Left renal cortex interstitium (tissue), 4 donors: ENCODE results near the gene FXN. TPM values are rescaled to one million over a fixed set of nuclear protein-coding genes. Genes with fewer than 3 reads are reported as not detected.

Source experiments
- DNase-seq, 4 donors: peaks; one replicate each; pipeline ENCODE4 v3.0.0-alpha.2; 2013; ENCODE audit warnings: low read depth in 4 of 4, low spot score in 2 of 4, missing footprints in 1 of 4
- polyA plus RNA-seq, 4 donors: library from polyadenylated mRNA; unstranded; fragments of 120-200 nt; gene quantifications; one replicate each; pipeline ENCODE4 v1.2.1, GENCODE V29; 2013; ENCODE audit not compliant: insufficient read length in 4 of 4

Gene FXN
- polyA plus RNA-seq, 4 donors, result 16.9 to 20.2 (median 19.7) TPM

DNA sequence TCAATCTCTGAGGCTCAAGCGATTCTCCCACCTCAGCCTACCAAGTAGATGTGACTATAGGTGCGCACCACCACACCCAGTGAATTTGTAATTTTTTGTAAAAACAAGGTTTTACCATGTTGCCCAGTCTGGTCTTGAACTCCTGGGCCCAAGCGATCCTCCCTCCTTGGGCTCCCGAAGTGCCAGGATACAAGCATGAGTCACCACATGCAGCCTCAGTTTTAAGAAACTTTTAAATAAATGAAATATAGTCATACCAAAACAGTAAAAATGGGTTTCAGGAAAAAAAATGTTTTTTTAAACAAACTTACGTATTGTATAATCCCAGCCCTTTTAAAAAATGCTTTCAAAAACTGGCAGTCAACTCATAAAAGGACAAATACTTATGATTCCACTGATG, 26.6 kb downstream of the FXN start:
- DNase-seq, result no peak

DNA sequence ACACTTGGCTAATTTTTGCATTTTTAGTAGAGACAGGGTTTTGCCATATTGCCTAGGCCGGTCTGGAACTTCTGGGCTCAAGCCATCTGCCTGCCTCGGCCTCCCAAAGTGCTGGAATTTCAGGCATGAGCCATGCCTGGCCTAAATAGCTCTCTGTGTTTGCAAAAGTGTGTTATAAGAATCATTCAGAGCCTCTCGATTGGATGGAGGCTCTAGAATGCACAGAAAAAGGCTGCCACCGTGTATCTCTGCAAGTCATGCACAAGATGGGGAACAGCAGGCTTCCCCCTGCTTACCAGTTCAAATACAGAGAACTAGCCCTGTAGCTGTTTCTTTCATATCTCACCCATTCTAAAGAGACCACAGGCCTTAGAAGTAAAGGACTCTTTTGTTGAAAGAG, 28.3 kb downstream of the FXN start:
- DNase-seq, result no peak

DNA sequence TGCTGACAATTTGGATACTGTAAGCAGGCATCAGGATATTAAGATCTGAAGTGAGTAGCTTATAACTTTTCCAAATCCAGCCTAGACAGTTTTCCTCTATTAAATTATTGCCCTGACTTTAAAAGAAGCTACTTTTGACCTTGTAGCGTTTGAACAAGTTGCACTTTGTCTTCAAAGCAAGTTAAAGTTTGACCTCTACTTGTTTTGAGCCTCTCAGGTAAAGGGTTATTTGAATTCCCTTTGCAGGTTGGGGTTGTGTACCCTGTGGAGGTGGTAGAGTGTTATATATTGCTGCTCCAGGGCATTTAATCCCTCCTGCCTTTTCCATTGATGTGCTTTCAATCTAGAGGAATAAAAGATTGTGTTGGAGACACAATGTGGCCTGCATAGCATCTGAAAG, 30.1 kb downstream of the FXN start:
- DNase-seq, result no peak

DNA sequence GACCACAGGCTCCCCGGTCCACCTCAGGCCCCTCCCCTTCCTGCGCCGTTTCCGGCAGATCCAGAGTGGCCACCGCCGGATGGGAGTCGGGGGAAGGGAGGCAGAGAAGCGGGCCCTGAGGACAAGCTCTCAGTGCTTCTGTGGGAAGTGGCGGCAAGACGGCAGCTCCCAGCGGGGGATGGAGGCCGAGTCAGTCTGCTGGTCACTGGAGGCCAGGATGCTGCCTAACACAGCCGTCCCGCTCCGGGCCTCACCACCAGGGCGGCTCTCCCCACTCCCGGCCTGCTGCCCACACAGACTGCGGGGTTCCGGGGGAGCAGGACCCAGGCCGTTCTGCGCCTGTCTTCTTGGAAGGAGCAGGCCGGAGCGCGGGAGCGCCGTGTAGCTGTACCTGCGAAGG, 31.4 kb downstream of the FXN start:
- no peak for DNase-seq

DNA sequence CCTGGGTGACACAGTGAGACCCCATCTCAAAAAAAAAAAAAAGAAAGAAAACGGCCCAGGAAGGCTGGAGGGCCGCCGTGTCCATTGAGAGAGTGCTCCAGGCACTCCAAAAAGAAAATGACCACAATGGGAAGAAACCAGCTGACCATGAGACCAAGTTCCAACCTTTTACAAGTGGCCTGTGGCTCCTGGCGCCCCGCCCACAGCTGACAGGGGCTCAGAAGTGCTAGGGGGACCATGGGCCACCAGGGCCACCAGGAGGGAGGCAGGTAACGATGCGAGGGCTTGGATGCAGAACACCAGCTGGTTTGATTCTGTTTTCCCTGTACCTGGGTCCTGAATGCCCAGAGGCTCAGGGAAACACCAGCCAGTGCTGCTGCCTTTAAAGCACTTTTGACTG, 34.6 kb downstream of the FXN start:
- DNase-seq, result no peak

DNA sequence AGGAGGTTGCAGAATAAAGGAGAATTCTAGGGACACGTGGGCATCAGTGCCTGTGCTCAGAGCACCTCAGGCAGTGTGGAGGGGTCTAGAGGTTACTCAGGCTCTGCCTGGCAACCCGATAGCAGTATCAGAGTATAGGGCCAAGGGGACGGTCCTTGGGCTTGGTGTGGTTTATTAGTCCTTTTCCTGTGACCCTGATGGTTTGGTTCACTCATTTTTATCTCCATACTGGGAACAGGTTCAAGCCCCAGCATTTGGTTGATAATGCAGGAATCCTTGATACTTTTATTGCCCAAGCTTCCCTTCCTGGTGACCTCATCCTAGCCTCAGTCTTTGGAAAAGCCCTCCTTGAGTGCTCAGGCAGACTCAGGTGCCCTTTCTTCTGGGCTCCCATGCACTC, 35.5 kb downstream of the FXN start:
- no peak for DNase-seq

DNA sequence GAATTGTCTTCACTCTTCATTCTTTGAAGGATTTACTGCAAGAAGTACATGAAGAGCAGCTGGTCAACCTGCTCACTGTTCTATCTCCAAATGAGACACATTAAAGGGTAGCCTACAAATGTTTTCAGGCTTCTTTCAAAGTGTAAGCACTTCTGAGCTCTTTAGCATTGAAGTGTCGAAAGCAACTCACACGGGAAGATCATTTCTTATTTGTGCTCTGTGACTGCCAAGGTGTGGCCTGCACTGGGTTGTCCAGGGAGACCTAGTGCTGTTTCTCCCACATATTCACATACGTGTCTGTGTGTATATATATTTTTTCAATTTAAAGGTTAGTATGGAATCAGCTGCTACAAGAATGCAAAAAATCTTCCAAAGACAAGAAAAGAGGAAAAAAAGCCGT, 37.6 kb downstream of the FXN start:
- DNase-seq, result no peak

DNA sequence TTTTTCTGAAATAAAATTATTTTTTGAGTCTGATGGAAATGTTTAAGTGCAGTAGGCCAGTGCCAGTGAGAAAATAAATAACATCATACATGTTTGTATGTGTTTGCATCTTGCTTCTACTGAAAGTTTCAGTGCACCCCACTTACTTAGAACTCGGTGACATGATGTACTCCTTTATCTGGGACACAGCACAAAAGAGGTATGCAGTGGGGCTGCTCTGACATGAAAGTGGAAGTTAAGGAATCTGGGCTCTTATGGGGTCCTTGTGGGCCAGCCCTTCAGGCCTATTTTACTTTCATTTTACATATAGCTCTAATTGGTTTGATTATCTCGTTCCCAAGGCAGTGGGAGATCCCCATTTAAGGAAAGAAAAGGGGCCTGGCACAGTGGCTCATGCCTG, 39.2 kb downstream of the FXN start:
- DNase-seq, result no peak

DNA sequence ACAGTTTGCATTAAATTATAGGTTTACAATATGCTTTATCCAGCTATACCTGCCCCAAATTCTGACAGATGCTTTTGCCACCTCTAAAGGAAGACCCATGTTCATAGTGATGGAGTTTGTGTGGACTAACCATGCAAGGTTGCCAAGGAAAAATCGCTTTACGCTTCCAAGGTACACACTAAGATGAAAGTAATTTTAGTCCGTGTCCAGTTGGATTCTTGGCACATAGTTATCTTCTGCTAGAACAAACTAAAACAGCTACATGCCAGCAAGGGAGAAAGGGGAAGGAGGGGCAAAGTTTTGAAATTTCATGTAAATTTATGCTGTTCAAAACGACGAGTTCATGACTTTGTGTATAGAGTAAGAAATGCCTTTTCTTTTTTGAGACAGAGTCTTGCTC, 41.0 kb downstream of the FXN start:
- no peak for DNase-seq

DNA sequence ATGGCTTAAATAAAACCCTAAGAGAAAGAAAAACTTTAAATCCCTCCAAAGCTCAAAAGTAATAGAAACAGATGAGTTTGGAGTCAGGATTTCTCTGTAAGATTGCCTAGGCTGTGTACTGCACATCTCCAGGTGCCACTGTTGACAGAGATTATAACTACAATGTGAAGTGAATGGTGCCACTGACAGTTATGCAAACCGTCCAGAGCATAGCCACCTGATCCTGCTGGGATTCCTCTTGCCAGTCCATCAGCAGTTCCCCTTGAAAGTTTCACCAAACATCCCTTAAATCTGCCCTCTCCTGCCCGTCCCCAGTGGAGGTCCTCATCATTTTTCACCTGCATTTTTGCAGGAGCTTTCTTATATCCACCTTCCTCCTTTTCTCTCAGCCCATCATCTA, 42.5 kb downstream of the FXN start:
- no peak for DNase-seq

DNA sequence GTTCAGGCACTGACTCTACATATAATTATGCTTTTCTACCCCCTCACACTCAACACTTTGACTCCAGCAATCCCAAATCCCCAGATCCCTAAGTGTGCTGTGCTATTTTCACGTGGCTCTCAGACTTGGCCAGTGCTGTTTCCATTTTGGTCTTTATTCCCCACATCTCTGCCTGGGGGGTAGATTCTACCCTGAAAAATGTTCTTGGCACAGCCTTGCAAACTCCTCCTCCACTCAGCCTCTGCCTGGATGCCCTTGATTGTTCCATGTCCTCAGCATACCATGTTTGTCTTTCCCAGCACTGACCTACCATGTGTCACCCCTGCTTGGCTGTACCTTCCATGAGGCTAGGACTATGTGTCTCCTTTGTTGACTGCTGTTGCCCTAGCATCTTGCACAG, 43.0 kb downstream of the FXN start:
- DNase-seq, result no peak

DNA sequence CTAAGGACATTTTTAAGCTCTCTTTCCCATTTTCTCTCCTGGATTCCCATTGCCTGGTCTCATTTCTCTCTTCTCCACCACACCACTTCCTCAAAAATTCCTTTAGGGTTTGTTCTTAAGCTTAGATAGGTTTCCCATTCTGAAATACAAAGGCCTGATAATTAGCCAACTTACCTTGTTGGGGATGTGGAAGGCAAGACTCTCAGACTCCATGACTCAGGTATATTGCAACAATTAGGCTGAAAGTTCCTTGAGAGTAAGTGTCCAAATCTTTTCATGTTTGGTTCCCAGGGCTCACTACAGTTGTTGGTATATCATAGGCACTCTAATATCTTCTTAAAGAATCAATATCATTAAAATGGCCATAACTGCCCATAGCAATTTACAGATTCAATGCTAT, 43.6 kb downstream of the FXN start:
- no peak for DNase-seq

DNA sequence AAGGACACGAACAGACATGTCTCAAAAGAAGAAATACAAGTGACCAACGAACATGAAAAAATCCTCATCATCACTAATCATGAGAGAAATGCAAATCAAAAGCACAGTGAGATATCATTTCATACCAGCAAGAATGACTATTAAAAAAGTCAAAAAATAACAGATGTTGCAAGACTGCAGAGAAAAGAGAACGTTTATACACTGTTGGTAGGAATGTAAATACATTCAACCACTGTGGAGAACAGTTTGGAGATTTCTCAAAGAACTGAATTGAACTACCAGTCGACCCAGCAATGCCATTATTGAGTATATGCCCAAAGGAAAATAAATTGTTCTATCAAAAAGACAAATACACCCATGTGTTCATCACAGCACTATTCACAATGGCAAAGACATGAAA, 45.7 kb downstream of the FXN start:
- no peak for DNase-seq

DNA sequence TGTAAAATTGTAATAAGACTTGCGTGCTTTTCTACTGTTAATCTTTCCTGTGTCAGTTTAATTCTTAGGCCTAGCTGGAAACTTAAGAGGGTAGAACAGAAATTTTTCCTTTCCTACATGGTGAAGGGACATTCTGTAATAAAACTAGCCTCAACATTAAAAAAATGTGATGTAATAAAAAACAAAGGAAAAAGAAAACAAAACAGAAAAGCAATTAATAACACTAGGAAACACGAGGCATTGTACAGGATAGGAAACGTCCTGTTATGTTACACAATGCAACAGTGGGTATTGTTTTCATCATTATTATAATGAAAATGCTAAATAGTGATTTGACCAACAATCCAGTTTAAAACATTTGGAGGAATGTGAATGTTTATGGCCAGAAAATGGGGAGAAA, 47.8 kb downstream of the FXN start:
- DNase-seq, result no peak

DNA sequence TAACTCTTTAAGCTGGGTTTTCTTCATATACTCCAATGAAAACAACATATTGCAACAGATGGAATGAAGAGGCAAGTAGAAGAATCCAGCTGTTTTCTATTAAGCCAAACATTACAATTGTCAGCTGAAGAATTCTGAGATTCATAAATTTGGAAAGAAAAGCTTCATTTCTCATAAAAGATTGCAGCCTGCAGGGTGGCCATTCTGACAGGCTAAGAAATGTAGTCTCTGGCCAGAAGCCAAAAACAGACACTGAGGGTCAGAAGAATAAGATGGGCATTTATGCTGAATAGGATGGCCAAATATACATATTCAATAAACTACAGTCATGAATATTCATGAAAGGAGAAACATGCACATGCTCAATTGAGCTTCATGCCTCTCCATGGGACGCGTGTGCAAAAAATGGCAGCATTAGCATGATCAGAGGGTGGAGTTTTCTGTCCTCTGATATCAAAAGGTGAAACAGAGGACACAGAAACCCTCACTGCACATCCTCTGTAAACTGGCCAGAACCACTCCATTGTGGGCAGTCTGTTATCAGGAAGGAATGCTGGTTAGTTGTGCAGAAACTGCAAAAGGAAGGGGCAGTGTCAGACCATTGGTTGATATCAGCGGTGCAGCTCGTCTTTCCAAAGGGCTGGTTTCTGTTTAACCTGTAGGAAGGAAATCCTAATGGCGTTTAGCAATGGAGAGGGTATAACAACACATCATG, 50.2 kb downstream of the FXN start:
- no peak for DNase-seq

DNA sequence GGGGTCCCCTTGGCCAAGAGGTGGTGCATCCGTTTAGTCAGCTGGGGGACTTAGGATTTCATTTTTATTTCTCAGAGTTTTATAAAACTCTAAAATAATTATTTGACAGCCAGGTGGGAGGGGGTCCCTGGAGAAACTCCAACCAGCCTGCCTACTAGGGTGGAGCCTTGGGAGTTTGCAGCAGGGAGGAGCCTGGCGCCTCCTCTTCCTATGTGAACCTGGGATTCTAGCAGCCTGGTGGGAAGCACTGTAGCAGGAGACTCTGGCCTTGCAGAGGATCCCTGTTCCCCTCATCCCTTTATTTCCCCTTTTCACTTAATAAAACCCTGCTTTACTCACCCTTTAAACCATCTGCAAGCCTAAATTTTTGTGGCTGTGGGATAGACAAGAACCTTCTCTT, 50.8 kb downstream of the FXN start:
- no peak for DNase-seq

DNA sequence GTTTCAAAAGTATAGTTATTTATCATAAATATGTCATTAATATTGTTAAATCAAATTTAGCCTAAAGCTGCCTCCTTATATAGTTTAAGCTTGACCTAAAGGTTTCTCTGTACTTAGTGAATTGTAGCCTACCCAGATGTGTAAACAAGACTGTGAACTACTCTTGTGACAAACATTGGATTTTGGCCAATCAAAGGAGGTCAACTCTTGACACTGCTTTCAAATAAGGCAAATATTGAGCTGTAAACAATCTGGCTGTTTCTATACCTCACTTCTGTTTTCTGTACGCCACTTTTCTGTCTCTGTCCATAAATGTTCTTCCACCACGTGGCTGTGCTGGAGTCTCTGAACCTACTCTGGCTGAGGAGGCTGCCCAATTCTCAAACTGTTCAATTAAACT, 51.2 kb downstream of the FXN start:
- DNase-seq, result no peak

DNA sequence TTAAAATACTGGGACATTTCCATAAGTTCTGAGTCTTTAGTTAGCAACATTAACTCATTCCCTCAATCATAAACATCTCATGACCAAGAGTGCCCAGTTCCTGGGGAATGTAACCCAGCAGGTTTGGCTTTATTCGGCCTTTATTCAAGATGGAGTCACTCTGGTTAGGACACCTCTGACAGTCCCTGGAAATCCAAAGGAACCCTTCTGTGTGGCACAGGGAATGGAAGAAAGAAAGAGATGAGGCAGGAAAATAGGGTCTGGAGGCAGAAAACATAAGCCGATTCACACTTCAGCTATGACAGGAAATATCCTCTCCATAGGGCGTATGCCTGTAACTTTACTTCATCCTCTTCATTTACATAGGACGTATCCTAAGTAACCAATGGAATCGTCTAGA, 53.5 kb downstream of the FXN start:
- no peak for DNase-seq

DNA sequence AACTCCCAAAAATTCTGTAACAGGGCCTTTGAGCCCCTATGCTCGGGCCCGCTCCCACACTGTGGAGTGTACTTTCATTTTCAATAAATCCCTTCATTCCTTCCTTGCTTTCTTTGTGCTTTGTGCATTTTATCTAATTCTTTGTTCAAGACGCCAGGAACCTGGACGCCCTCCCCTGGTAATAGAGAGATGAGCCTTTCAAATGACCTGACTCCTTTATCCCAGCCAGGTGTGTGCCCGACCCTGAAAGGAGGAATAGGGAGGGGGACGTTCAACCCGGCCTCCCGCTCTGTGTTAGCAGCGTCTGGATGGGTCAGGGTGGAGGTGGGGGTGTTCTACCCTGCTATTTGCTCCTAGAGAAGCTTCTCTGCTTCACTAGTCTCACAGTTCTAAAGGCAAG, 53.9 kb downstream of the FXN start:
- no peak for DNase-seq

DNA sequence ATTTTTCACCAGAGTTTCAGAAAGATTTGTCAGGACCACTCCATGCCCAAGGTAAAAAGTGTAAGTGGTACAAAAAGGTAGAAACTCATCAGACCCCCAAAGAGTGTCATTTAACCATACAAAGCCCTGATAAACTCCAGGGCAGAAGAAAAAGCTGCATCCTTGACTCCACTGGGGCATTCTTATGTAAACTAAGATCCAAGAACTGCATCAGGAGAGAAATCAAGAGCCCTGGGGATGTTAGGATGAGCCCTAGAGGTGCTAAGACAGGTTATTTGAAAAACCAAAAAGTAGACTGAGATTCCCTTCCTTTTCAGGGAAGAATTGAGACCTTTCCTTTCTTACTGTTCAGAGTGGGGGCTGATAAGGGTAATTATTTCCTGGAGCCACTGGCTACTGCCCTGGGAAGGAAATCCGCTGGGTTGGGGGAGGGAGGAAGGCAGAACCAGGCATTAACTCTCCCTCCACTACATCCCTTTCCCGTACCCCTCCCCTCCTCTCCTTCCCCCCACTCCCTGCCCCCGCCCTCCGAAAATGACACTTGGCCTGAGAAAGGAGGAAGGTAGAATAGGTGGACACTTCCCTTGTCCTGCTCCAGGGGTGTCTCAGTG, 54.7 kb downstream of the FXN start:
- DNase-seq, result no peak

DNA sequence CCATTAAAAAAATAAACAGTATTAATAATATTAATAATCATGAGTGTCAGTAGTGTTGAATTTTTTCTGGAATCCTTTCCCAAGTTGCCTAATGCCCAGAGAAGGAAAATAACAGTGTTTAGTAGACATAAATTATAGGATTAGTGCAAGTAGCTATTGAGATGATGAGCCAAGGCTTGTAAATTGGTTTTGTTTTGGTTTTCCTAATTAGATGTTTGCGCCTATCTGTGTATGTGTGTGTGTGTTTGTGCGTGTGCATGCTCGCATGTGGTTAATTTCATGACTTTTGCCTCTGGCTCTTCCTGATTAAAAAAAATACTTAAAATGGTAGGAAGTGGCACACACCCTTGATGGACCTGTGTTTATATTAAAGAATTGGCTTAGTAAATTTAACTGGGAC, 55.4 kb downstream of the FXN start:
- no peak for DNase-seq

DNA sequence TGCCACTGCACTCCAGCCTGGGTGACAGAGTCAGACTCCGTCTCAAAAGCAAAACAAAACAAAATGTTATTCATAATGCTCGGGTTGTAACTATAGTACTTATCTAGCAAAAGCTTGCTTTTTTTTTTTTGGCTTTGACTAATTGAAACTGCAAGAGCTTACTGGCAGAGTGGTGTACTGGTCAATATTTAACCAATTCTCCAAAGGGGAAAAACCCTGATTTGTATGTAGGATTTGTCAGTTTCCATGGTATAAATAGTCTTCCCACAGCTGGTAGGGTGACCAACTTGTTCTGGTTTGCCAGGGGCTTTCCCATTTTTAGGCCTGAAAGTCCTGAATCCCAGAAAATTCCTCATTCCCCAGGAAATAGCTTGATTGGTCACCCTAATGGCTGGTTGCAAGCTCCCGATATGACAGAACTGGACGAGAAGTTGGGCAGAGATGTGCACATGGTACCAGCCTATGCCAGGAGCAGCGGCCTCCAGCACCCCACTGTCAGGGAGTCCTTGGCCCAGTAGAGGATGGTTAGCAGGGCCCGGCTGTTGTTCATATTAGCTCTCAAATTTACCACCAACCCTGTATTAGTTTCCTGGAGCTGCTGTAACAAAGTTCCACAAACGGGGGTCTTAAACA, 58.0 kb downstream of the FXN start:
- no peak for DNase-seq
